ENCODE data around the gene CYB5D1.
"Not testable (repeated sequence)": the region's sequence is repeated elsewhere in the genome, so short reads cannot be mapped to it uniquely, and the experiment has no call there.

GRCh38 chr17:7864384-7864783 lies 6.6 kb downstream of the CYB5D1 start:
- not testable (repeated sequence) for TF ChIP-seq EZH2 (IDR thresholded peaks at IDR 0.05; ENCODE audit: borderline replicate concordance, insufficient read depth, low read length, poor library complexity, severe bottlenecking); RAD21 (conservative IDR thresholded peaks at IDR 0.05); CTCF (IDR thresholded peaks at IDR 0.05; ENCODE audit: poor library complexity, severe bottlenecking); TAF1 (IDR thresholded peaks at IDR 0.05; ENCODE audit: low read depth); POLR2AphosphoS5 (IDR thresholded peaks at IDR 0.05); MXI1 (conservative IDR thresholded peaks at IDR 0.05; ENCODE audit: poor library complexity, severe bottlenecking); SMC3 (conservative IDR thresholded peaks at IDR 0.05; ENCODE audit: poor library complexity); EP300 (conservative IDR thresholded peaks at IDR 0.05; ENCODE audit: poor library complexity, severe bottlenecking)

Data from neural cell (in vitro differentiated cells).